HEK293 (cell line): Measurements from ENCODE around the gene AGFG1.

ENCODE experiments used
- TF ChIP-seq, protein P1 (sequence below): fragments of 450-650 bp; formaldehyde crosslinking; conservative IDR thresholded peaks from 2 replicates; pipeline ENCODE4 v1.5.1; 2016; ENCODE audit warnings: low read depth, missing biosample characterization, missing genetic modification characterization
- TF ChIP-seq, protein P2 (sequence below): fragments of 450-650 bp; formaldehyde crosslinking; IDR thresholded peaks from 2 replicates; pipeline ENCODE4 v1.5.1; 2016; ENCODE audit warnings: missing biosample characterization, missing genetic modification characterization
- TF ChIP-seq, protein P3 (sequence below): fragments of 450-650 bp; formaldehyde crosslinking; IDR thresholded peaks from 2 replicates; pipeline ENCODE4 v1.5.1; 2017; ENCODE audit warnings: missing biosample characterization, missing genetic modification characterization
- TF ChIP-seq, protein P4 (sequence below): fragments of 450-650 bp; formaldehyde crosslinking; IDR thresholded peaks from 2 replicates; pipeline ENCODE4 v1.5.1; 2016; ENCODE audit warnings: missing biosample characterization, missing genetic modification characterization

DNA sequence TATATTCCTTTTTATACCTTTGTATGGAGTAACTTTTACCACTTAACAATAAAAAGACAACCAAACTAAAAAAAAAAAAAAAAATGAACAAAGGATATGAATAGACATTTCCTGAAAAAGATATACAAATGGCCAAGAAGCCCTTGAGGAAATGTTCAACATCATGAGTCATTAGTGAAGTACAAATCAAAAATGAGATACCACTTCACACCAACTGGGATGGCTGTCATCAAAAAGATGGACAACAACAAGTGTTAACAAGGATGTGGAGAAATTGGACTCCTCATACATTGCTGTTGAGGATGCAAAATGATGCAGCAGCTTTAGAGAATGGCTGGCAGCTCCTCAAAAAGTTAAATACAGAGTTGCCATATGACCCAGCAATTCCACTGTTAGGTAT lies 104.2 kb downstream of the AGFG1 start:
- TF ChIP-seq, protein P1, sequence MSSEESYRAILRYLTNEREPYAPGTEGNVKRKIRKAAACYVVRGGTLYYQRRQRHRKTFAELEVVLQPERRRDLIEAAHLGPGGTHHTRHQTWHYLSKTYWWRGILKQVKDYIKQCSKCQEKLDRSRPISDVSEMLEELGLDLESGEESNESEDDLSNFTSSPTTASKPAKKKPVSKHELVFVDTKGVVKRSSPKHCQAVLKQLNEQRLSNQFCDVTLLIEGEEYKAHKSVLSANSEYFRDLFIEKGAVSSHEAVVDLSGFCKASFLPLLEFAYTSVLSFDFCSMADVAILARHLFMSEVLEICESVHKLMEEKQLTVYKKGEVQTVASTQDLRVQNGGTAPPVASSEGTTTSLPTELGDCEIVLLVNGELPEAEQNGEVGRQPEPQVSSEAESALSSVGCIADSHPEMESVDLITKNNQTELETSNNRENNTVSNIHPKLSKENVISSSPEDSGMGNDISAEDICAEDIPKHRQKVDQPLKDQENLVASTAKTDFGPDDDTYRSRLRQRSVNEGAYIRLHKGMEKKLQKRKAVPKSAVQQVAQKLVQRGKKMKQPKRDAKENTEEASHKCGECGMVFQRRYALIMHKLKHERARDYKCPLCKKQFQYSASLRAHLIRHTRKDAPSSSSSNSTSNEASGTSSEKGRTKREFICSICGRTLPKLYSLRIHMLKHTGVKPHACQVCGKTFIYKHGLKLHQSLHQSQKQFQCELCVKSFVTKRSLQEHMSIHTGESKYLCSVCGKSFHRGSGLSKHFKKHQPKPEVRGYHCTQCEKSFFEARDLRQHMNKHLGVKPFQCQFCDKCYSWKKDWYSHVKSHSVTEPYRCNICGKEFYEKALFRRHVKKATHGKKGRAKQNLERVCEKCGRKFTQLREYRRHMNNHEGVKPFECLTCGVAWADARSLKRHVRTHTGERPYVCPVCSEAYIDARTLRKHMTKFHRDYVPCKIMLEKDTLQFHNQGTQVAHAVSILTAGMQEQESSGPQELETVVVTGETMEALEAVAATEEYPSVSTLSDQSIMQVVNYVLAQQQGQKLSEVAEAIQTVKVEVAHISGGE (tag by site-specific recombination) = no peak
- TF ChIP-seq, protein P2, sequence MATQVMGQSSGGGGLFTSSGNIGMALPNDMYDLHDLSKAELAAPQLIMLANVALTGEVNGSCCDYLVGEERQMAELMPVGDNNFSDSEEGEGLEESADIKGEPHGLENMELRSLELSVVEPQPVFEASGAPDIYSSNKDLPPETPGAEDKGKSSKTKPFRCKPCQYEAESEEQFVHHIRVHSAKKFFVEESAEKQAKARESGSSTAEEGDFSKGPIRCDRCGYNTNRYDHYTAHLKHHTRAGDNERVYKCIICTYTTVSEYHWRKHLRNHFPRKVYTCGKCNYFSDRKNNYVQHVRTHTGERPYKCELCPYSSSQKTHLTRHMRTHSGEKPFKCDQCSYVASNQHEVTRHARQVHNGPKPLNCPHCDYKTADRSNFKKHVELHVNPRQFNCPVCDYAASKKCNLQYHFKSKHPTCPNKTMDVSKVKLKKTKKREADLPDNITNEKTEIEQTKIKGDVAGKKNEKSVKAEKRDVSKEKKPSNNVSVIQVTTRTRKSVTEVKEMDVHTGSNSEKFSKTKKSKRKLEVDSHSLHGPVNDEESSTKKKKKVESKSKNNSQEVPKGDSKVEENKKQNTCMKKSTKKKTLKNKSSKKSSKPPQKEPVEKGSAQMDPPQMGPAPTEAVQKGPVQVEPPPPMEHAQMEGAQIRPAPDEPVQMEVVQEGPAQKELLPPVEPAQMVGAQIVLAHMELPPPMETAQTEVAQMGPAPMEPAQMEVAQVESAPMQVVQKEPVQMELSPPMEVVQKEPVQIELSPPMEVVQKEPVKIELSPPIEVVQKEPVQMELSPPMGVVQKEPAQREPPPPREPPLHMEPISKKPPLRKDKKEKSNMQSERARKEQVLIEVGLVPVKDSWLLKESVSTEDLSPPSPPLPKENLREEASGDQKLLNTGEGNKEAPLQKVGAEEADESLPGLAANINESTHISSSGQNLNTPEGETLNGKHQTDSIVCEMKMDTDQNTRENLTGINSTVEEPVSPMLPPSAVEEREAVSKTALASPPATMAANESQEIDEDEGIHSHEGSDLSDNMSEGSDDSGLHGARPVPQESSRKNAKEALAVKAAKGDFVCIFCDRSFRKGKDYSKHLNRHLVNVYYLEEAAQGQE (tag by site-specific recombination) = no peak
- TF ChIP-seq, protein P3, sequence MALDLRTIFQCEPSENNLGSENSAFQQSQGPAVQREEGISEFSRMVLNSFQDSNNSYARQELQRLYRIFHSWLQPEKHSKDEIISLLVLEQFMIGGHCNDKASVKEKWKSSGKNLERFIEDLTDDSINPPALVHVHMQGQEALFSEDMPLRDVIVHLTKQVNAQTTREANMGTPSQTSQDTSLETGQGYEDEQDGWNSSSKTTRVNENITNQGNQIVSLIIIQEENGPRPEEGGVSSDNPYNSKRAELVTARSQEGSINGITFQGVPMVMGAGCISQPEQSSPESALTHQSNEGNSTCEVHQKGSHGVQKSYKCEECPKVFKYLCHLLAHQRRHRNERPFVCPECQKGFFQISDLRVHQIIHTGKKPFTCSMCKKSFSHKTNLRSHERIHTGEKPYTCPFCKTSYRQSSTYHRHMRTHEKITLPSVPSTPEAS = no peak
- TF ChIP-seq, protein P4, sequence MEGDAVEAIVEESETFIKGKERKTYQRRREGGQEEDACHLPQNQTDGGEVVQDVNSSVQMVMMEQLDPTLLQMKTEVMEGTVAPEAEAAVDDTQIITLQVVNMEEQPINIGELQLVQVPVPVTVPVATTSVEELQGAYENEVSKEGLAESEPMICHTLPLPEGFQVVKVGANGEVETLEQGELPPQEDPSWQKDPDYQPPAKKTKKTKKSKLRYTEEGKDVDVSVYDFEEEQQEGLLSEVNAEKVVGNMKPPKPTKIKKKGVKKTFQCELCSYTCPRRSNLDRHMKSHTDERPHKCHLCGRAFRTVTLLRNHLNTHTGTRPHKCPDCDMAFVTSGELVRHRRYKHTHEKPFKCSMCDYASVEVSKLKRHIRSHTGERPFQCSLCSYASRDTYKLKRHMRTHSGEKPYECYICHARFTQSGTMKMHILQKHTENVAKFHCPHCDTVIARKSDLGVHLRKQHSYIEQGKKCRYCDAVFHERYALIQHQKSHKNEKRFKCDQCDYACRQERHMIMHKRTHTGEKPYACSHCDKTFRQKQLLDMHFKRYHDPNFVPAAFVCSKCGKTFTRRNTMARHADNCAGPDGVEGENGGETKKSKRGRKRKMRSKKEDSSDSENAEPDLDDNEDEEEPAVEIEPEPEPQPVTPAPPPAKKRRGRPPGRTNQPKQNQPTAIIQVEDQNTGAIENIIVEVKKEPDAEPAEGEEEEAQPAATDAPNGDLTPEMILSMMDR (tag by site-specific recombination) = no peak
